Inflammatory macrophage treated with lipopolysaccharide for 4 hours (primary cell): ENCODE data around the gene KDELR3.
"Not testable (repeated sequence)": the region's sequence is repeated elsewhere in the genome, so short reads cannot be mapped to it uniquely, and the experiment has no call there.

ENCODE experiments used
- DNase-seq: peaks from one replicate; pipeline ENCODE4 v3.0.0-alpha.2; 2020

Gene KDELR3

DNA sequence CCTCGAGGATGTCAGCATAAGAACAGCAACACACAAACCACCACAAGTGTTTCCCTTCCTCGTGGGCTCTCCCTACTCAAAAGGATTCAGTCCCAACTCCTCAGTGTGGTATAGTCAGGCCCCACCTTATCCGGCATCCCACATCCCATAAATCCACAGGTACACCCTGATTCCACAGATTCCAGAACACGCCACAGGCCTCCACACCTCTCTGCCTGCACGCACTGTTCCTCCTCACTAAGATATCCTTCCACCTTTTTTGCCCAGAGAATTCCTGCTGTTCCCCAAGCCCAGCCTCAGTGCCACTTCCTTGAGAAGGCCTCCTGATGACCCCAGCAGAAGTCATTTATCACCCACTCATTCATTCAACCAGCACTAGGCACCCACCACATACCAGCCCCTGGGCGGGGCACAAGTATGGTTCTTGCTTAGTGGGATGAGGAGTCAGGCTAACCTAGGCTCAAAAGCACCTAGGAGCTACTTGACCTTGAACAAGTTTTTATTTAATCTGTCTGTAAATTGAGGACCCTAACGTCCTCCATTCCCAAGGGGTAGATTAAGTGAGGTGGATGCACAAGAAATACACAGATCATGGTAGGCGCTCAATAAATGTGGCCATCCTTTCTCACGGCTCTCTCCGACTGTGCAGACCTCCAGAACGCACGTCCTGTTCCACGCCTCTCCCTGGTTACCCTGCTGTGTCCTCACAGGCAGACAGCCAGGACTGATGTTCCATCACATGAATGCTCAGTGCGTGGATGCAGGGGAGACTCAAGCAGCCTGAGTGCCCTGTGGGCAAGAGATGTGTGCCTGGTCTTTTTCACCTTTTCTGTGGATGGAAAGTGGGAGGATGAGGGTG lies 10.8 kb upstream of the KDELR3 start:
- DNase-seq, result no peak

DNA sequence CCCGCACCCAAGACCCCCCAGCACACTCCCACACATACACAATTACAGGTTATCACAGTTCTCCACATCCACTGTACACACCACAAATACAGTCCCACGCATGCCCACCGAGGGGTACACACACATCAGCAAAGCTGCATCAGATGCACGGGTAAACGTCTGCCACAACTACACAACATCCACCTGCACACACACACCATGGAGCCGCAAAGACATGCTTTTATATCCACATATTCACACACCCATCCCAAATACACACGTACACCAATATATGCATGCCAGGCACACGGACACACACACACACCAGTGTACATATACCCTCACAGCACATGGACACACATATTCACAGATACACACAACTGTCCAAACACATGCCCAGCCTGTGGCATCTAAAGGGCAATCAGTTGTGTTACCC lies 7.5 kb upstream of the KDELR3 start:
- no peak for DNase-seq

DNA sequence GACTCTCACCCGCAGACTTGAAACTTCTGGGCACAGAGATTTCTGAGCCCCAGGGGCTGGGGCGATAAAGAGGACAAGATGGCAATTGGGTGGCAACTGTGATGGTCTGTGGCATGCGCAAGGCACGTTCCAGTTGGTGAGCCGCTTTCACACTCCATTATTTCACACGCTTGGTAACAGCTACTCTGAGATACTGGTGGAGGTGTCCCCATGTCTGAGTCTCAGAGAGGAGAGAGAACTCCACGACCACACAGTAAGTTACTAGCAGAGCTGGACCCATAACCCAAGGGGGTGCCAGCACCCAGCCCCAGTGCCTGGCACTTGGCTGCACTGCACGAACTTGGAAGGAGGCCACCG lies 6.9 kb upstream of the KDELR3 start:
- DNase-seq, result no peak

DNA sequence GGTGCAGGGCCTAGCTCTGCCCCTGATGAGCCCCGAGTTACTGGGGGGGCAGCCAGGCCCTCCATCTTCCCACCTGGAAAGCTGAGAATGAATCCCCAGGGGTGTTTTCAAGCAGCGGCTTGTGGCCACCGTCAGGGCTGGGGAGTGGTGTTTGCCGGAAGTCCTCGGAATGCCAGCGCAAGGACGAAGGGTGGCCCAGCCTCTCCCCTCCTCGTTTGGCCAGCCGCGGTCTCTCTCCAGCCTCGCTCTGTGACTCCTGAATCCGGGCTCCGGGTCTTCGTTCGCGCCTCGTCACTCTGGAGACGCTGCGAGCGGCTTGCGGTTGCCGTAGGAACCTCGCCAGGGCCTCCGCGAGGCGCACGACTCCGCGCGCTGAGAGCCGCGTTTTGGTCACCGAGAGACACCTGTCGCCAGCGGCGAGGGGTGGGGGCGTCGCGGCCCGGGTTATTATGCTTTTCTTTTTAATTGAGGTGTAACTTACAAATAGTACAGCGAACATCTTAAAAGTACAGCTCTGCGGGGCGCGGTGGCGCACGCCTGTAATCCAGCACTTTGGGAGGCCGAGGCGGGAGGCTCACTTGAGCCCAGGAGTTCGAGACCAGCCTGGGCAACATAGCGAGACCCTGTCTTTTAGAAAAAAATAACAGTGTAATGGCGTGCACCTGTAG lies 6.3 kb upstream of the KDELR3 start:
- peak; percentile 44 for DNase-seq

DNA sequence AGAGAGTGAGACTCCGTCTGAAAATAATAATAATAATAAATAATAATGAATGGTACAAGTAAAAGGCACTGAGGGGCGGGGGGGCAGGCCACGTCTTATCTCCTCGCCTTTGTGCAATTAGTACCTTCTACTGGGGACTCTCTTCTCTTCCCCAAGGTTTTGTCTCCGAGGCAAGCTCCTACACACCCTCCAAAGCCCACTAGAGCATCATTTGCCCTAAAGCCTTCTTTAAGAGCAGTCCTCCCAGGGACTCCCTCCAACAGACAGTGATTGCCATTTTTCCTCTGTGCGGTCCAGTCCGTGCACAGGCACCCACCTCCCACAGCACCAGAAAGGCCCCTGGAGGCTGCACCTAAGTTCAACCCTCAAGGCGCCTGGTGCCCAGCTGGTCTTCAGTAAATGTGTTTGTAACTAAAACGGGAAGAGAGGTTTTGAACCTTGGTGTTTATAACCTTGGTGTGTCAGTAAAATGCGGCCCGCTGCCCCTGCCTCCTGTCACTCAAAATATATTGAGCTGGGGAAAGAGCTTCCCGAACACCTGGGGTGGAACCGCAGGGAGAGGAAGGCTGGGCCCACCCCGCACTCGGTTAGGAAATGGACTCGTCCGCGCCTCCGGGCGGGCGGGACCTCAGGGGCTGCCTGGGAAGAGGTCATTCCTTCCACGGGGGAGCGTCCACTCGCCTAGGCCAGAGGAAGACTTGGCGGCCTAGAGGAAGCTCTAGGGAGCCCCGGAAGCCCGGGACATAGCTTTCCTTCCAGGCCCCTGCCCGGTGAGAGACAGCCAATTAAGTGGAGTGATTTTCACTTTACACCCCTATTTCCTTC lies 4.7 kb upstream of the KDELR3 start:
- no peak for DNase-seq

DNA sequence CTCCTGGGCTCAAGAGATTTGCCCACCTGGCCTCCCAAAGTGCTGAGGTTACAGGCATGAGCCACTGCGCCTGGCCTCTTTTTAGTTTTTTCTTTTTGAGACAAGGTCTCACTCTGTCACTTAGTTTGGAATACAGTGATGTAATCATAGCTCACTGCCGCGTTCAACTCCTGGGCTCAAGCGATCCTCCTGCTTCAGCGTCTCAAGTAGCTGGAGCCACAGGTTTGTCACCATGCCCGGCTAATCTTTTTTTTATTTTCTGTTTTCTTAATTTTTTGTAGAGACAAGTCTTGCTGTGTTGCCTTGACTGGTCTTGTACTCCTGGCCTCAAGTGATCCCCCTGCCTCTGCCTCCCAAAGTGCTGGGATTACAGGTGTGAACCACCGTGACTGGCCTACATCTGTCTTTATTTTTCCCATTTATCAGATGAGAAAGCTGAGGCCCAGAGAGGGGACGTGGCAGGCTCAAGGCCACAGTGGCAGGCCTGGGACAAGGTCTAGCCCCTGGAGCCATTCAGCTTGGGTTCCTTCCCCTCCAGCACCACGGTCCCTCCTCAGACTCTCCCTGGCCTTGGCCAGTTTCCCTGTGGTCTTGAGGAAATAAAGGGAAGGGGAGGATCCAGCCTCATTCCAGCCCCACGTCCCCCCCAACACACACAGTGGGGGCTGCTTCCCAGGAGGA lies 2.8 kb upstream of the KDELR3 start:
- DNase-seq, result no peak

DNA sequence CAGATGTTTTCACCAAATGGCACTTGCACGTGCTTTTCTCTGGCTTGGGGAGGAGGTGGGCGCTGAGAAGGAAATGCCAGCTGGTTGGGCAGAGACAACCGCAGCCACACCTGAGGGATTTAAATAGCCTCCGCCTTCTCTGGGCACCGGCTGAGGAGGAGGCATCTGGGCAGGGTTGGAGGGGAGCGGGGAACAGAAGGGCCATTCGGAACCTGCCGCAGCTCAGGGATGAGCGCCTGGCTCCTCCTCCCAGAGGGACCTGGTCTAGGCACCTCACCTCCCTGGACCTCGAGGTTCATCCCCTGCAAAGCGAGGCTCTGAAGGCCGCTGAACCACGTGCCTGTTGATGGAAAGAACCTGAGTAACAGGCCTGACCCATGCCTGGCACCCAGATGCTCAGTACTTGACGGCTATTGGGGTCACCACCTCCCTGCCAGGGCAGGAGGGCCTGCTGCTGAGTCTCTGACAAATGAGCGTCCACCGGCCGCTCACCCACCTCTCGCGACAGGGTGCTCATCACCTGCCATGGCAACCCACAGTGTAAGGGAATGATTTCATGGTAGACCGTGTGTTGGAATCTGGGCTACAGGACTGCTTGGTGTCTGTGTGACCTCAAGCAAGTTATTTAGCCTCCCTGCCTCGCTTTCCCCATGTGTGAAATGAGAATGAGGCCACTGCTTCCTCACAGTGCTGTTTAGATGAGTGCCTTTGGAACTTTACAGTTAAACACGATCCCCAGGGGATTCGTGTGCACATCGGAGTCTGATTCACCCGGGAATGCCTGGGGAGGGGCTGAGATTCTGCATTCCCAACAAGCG lies 2.0 kb upstream of the KDELR3 start:
- DNase-seq, result no peak

DNA sequence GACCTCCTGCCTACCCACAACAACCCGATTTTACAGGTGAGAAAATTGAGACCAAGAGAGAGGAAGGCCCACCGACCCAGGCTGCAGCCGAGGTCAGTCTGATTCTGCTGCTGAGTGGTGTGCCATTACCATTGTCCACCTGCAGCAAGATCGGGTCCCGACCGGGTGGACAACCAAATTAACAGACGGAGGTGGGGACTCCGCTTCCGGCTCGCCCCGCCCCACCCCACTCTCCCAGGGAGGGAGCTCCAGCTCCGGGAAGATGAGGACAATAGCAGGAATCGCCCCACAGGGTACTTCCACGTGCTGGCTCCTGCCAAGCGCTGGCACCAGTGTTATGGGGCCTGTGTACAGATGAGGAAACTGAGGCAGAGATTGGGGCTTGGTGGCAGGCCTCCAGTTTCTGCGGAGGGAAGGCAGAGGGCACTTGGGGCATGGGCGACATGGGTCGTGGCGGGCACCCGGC lies 425 bp upstream of the KDELR3 start:
- DNase-seq, result no peak

DNA sequence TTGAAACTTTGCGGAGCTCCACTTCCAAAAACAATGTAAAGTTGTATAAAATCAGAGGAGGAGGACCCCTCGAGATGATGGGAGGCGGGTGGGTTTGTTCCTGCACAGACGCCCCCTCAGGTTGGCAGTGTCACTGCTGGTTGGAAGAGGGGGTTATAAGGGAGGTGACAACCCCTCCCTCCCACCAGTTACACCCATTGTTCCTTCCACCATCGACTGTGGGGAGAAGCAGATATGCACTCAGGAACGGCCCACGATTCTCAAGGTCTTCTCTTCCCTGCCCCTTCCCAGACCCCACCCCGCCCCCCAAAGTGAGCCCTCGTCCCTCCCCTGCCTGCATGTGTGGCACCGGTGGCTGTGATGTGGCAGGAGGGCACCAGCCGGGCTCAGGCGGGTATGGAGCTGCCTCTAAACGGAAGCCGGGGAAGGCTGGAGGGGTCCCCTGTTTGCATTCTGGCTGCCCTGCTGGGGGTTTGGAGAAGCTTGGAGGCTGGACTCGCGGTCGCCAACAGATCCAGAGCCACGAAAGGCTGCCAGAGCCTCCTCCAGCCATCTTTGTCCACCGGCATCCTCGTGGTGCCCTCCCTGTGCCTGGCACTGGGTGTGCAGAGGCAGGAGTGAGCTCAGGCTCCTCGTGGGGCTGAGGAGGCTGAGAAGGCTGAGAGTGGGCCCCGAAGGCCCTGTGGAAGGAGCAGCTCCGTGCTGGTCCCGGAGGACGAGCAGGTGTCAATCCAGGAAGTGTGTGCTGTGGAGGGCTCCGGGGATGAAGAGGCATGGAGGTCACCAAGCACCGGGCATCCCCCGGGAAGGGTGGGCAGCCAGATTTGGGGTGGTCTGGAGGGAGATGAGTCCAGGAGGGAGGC lies 778 bp downstream of the KDELR3 start:
- no peak for DNase-seq

DNA sequence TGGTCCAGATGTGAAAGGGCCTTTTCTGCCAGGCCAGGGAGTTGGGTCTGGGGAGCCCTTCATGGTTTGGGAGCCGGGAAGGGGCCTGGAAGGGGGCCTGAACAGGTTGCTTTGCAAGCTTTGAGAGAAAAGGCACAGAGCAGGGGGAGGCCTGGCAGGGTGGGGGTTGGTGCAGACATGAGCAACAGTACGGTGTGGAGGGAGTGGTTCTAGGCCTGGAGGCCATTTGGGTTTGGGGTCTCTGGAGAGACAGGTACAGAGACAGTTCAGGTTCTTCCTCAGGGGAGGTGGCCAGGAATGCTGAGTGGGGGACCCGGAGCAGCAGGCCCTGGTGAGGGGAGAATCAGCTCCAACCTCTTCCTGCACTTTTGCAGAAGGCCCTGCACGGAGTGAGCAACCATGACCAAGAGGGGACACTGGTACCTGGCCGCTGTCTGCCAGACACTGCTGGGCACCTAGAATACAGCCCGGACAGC lies 1.4 kb downstream of the KDELR3 start:
- no peak for DNase-seq

DNA sequence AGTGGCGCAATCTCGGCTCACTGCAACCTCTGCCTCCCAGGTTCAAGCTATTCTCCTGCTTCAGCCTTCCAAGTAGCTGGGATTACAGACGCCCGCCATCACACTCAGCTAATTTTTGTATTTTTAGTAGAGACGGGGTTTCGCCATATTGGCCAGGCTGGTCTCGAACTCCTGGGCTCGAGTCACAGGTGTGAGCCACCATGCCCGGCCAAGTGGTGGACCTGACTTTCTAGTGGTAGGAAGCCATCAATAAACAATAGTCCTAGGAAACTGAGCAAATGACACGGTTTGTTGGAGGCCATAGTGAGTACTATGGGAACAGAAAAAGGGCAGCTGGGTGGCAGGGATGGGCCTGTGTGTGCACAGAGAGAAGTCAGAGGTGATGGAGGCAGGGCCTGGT lies 2.3 kb downstream of the KDELR3 start:
- DNase-seq, result not testable (repeated sequence)

DNA sequence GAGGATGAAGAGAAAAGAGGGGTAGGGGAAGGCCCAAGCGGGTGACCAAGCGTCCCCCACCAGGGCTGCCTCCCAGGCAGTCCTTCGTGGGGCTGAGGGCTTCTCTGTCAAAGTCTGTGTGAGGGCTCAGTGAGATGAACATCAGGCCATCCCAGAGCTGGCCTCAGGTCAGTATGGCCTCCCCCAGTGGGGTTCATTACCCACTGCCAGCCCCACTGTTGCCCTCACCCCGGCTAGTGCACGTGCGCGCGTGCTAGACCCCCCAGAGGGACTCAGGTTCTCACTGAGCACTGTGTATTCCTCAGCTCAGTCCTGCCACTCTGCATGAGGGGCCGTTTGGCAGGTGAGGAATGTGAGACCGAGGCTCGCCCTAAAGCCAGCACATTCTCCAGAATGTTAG lies 3.3 kb downstream of the KDELR3 start:
- no peak for DNase-seq

DNA sequence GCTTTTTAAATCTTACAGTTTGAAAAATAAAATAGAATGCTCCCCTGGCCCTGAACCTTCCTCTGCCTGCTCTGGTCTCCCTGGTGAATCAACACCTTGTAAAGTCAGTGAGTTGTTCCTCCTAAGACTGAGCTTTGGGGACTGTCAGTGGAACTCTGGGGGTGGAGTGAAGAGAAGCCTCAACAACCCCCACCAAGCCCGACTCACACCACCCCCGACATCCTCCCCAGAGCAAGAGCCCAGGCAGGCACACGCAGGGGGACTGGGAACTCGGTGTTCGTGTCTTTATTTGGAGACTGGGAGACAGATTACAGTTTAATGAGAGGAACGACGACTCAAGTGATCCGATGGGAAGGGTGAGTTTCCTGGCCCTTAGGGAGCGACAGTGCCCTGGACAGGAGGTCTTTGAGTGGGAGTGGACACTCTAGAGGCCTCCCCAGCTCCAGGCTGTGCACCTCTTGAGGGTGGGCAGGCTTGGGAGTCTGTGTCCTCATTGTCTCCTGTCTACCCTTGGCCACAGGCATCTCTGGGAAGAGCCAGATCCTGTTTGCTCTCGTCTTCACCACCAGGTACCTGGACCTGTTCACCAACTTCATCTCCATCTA lies 6.2 kb downstream of the KDELR3 start:
- no peak for DNase-seq

DNA sequence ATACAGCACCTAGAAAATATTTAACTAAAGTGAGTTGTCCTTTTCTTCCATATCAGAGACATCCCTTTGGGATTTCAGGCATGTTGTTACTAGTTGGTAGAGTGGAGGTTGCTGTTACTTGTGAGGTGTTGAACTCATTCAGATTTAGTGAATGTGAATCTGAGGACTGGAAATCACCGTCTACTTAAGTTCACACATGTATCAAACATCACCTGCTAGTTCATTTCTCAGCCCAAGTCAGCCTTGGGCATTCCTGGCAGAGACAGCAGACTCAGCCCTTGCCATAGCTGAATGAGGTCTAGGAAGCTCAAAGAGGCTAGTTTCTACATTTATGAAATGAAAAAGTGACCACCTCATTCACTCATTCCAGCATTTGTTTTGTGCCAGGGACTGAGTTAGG lies 9.7 kb downstream of the KDELR3 start:
- DNase-seq, result no peak

DNA sequence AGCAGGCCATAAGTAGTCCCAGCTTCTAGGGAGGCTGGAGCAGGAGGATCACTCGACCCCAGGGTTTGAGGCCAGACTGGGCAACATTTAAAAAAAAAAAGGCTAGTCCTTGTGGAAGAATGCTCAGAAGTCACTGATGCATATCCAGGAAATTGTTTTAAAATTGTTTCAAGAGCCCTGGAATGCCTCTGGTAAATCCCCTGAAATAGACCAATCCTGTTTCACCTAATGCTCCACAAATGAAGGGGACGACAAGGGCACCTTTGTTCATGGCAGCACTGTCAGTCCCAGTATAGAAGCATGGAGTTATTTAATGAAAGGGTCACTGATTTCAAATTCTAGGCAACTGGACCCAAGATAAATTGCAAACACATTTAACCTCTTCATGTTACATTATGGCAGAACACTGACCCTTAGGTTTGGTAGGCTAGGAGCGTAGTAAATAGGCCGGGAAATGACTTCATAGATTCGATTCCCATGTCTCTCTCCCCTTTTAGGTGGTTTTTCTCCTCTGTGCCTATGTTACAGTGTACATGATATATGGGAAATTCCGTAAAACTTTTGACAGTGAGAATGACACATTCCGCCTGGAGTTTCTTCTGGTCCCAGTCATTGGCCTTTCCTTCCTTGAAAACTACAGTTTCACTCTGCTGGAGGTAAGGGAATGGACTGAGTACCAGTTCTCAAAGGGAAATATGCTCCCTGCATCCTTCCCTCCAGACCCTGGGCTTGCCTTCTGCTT lies 11.4 kb downstream of the KDELR3 start:
- DNase-seq, result no peak

DNA sequence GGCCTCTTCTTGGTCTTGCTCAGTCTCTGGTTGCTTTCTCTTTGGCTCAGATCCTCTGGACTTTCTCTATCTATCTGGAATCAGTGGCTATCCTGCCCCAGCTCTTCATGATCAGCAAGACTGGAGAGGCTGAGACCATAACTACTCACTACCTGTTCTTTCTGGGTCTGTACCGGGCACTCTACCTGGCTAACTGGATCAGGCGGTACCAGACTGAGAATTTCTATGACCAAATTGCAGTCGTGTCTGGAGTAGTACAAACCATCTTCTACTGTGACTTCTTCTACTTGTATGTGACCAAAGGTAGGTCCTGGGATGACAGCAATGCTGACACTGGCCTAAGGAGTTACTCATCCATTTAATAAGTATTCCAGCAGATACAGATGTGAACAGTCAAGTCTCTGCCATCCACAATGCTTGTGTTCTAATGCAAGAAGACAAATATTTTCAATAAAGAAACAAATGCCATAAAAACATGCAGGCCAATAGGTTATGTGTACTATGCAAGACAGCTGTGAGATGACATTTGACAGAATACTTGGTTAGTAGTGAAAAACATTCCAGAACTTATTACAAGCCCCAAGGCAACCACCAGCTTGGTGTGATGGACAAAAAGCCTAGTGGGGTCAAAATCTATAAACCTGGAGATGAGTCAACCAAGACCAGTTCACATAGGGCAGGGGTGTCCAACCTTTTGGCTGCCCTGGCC lies 13.4 kb downstream of the KDELR3 start:
- no peak for DNase-seq

DNA sequence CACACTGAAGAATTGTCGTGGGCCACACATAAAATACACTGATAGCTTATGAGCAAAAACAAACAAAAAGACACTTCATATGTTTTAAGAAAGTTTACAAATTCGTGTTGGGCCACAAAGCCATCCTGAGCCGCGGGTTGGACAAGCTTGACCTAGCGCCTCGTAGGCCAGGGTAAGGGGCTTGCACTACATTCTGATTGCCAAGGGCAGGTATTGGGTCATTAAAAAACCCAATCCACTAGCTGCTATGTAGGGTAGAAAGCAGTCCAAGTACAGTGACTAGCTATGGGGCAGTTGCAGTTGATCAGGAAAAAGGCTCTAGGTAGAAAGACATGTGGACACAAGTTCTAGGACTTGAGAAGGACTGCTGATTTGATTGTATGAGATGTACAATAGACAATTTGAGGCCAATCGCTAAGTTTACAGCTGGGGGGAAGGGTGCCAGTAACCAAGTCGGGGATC lies 14.0 kb downstream of the KDELR3 start:
- no peak for DNase-seq

DNA sequence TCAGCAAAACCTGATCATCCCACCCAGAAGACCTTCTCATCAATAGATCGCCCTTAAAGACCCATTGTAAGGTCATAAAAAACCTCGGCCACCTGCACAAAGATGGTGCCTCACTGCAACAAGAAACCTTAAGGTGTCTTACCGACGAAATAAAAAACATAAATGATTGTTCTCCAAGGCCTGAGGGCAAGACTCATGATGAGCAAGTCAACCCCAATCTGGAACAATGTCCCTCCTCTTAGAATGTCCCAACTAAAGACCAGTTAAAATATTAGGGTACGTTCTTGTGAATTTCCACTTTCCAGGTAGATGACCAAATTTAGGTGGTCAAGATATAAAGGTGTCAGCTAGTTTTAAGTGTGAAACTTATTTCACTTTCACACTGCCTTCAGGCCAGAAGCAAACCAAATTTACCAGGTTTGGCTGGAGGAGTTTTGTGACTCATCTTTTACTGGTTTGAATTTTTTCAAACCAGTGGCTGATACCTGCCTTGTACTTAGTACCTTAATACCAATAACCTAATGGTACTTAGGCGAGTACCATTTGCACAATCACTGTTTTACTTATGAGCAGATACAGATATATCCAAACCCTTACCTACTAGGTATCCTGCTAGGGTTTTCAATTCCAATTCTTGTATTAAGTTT lies 14.9 kb downstream of the KDELR3 start:
- no peak for DNase-seq
